ENCODE data around the gene CCDC34.

The CCDC34 gene

GRCh38 chr11:27291954-27292636, 70.9 kb downstream of the CCDC34 start:
- Histone ChIP-seq H3K9ac (ENCODE audit: low read length) (no peak overlapping the region), H2AFZ (ENCODE audit: low read length) (no peak overlapping the region), H3K4me1 (ENCODE audit: insufficient read depth, low read length, severe bottlenecking) (no peaks in the 10 kb centered on the region), H3K4me3 (ENCODE audit: low read depth, low read length, poor library complexity, severe bottlenecking) (no peak overlapping the region), H3K4me2 (ENCODE audit: low read length) (no peak overlapping the region), H3K9me2 (ENCODE audit: low read depth, low read length) (no peaks in the 10 kb centered on the region), H3K79me2 (ENCODE audit: insufficient read depth, low read length) (no peaks in the 10 kb centered on the region), H3F3A (ENCODE audit: insufficient read depth, low read length) (no peaks in the 10 kb centered on the region), H3K36me3 (ENCODE audit: insufficient read depth, low read length) (no peaks in the 10 kb centered on the region; the same call in 1 of the 2 replicates), H4K20me1 (ENCODE audit: insufficient read depth, low read length) (no peaks in the 10 kb centered on the region), H3K9me3 (ENCODE audit: low read length) (peaks cover 16% of the 10 kb centered on the region), H3K27ac (ENCODE audit: low read depth, low read length, poor library complexity, severe bottlenecking) (no peak overlapping the region), H3K27me3 (ENCODE audit: insufficient read depth, low read length) (no peaks in the 10 kb centered on the region)
- TF ChIP-seq EZH2 (IDR thresholded peaks at IDR 0.05; ENCODE audit: borderline replicate concordance, low read length) (no peak), CTCF (IDR thresholded peaks at IDR 0.05; ENCODE audit: low read length) (no peak)

- Histone ChIP-seq H3K4me1 (ENCODE audit: insufficient read depth, low read length, severe bottlenecking) (no peaks in the 10 kb centered on the region), H2AFZ (ENCODE audit: low read length) (no peak overlapping the region), H3K27ac (ENCODE audit: low read depth, low read length, poor library complexity, severe bottlenecking) (no peak overlapping the region), H3F3A (ENCODE audit: insufficient read depth, low read length) (no peaks in the 10 kb centered on the region), H3K4me2 (ENCODE audit: low read length) (no peak overlapping the region), H3K79me2 (ENCODE audit: insufficient read depth, low read length) (no peaks in the 10 kb centered on the region), H3K9me2 (ENCODE audit: low read depth, low read length) (no peaks in the 10 kb centered on the region), H3K36me3 (ENCODE audit: insufficient read depth, low read length) (no peaks in the 10 kb centered on the region; the same call in 1 of the 2 replicates), H3K4me3 (ENCODE audit: low read depth, low read length, poor library complexity, severe bottlenecking) (no peak overlapping the region), H4K20me1 (ENCODE audit: insufficient read depth, low read length) (no peaks in the 10 kb centered on the region), H3K9me3 (ENCODE audit: low read length) (peaks cover 16% of the 10 kb centered on the region), H3K27me3 (ENCODE audit: insufficient read depth, low read length) (no peaks in the 10 kb centered on the region), H3K9ac (ENCODE audit: low read length) (no peak overlapping the region)
- TF ChIP-seq EZH2 (IDR thresholded peaks at IDR 0.05; ENCODE audit: borderline replicate concordance, low read length), result no peak
- no peak for TF ChIP-seq CTCF (IDR thresholded peaks at IDR 0.05; ENCODE audit: low read length)
Observed at GRCh38 chr11:27291302-27291889, 71.6 kb downstream of the CCDC34 start.

- Histone ChIP-seq H3K9me2 (ENCODE audit: low read depth, low read length) (no peaks in the 10 kb centered on the region), H3K4me2 (ENCODE audit: low read length) (no peak overlapping the region), H2AFZ (ENCODE audit: low read length) (no peak overlapping the region), H4K20me1 (ENCODE audit: insufficient read depth, low read length) (no peaks in the 10 kb centered on the region), H3K27ac (ENCODE audit: low read depth, low read length, poor library complexity, severe bottlenecking) (no peak overlapping the region), H3F3A (ENCODE audit: insufficient read depth, low read length) (no peaks in the 10 kb centered on the region), H3K9ac (ENCODE audit: low read length) (no peak overlapping the region), H3K36me3 (ENCODE audit: insufficient read depth, low read length) (no peaks in the 10 kb centered on the region; the same call in 1 of the 2 replicates), H3K27me3 (ENCODE audit: insufficient read depth, low read length) (no peaks in the 10 kb centered on the region), H3K9me3 (ENCODE audit: low read length) (peaks cover 16% of the 10 kb centered on the region), H3K4me1 (ENCODE audit: insufficient read depth, low read length, severe bottlenecking) (no peaks in the 10 kb centered on the region), H3K79me2 (ENCODE audit: insufficient read depth, low read length) (no peaks in the 10 kb centered on the region), H3K4me3 (ENCODE audit: low read depth, low read length, poor library complexity, severe bottlenecking) (no peak overlapping the region)
- TF ChIP-seq EZH2 (IDR thresholded peaks at IDR 0.05; ENCODE audit: borderline replicate concordance, low read length) (no peak), CTCF (IDR thresholded peaks at IDR 0.05; ENCODE audit: low read length) (no peak)
Observed at GRCh38 chr11:27290261-27291050, 72.6 kb downstream of the CCDC34 start.

Data from OCI-LY1 (cell line).